MM.1S (cell line): Measurements from ENCODE around the gene RHOT2.

ENCODE experiments used
- EZH2 ChIP-seq: fragments of 300-600 bp; sonication (generic); optimal IDR thresholded peaks from 2 replicates; pipeline ENCODE3; 2017; ENCODE audit warnings: low read depth, mild to moderate bottlenecking, antibody characterized with exemption, low read length, mixed read lengths
- EZH2phosphoT487 ChIP-seq: fragments of 300-600 bp; sonication (generic); IDR thresholded peaks from 2 replicates; pipeline ENCODE4 v1.6.1; 2018; ENCODE audit warnings: antibody characterized with exemption, low read length
- TF ChIP-seq, protein P1 (sequence below): fragments of 300-600 bp; sonication (generic); IDR thresholded peaks from 2 replicates; pipeline ENCODE4 v1.5.1; 2016; ENCODE audit warnings: antibody characterized with exemption, low read length, mixed read lengths

- TF ChIP-seq EZH2 (no peak), EZH2phosphoT487 (no peak)
- TF ChIP-seq, protein P1, sequence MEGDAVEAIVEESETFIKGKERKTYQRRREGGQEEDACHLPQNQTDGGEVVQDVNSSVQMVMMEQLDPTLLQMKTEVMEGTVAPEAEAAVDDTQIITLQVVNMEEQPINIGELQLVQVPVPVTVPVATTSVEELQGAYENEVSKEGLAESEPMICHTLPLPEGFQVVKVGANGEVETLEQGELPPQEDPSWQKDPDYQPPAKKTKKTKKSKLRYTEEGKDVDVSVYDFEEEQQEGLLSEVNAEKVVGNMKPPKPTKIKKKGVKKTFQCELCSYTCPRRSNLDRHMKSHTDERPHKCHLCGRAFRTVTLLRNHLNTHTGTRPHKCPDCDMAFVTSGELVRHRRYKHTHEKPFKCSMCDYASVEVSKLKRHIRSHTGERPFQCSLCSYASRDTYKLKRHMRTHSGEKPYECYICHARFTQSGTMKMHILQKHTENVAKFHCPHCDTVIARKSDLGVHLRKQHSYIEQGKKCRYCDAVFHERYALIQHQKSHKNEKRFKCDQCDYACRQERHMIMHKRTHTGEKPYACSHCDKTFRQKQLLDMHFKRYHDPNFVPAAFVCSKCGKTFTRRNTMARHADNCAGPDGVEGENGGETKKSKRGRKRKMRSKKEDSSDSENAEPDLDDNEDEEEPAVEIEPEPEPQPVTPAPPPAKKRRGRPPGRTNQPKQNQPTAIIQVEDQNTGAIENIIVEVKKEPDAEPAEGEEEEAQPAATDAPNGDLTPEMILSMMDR: no peak
These were observed 46.1 kb downstream of the RHOT2 start for GRCh38 chr16:714079-714478.
